ENCODE data around the gene DTNA.
"Not testable (repeated sequence)": the region's sequence is repeated elsewhere in the genome, so short reads cannot be mapped to it uniquely, and the experiment has no call there.

DTNA gene

GRCh38 chr18:34725737-34726136 is 15.6 kb downstream of the DTNA start:
- not testable (repeated sequence) for DNase-seq (ENCODE audit: low read depth in 2 of 2)

DNA sequence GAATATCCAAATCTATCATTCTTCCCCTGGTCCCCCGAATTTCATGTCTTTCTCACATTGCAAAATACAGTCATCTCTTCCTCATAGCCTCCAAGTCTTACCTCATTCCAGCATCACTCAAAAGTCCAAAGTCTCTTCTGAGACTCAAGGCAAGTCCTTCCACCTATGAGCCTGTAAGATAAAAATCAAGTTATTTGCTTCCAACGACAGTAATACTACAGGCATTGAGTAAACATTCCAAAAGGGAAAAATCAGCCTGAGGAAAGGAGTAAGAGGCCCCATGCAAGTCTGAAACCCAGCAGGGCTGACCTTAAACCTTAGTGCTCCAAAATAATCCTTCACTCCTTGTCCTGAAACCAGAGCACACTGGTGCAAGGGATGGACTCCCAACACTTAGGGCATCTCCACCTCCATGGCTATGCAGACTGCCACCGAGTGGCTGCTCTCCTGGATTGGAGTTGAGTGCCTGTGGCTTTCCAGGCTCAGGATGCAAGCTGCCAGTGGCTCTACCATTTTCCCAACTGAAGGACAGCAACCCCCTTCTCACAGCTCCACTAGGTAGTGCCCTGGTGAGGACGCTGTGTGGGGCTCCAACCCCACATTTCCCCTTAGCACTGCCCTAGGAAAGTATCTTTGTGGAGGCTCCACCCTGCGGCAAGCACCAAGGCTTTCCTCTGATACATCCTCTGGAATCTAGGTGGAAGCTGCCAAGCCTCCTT is 16.3 kb downstream of the DTNA start:
- no peak for DNase-seq (ENCODE audit: low read depth in 2 of 2)

- DNase-seq (ENCODE audit: low read depth in 2 of 2): no peak
Measured at GRCh38 chr18:34729264-34729663, 19.2 kb downstream of the DTNA start.

DNA sequence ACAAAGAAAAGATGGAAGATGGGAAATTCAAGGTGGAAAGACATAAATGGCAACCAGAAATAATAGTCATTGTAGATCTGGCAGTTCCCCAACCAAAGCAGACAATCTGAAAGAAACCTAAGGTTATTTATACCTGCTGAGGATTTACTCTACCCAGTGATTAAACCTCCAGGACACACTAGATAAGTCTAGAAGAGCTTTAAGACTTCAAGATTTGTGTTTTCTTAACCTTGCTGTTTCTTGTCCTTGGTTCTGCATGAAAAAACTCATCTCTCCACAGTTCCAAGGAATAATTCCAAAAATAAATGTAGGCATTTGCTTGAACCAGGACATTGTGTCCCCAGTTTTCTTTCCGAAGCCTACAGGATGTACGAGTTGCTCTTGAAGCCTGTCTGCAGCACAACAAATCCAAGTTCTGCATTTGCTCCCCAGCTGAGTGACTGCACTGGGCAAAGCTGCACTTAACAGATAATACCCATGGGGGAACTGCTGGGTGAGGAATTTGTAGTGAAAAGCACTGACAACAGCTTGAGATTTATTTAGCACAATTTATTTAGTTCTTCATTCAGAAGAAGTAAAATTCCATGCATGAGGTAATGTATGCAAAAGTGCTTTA is 19.8 kb downstream of the DTNA start:
- DNase-seq (ENCODE audit: low read depth in 2 of 2): no peak

- DNase-seq (ENCODE audit: low read depth in 2 of 2): no peak
Measured at GRCh38 chr18:34730774-34731173, 20.7 kb downstream of the DTNA start.

DNA sequence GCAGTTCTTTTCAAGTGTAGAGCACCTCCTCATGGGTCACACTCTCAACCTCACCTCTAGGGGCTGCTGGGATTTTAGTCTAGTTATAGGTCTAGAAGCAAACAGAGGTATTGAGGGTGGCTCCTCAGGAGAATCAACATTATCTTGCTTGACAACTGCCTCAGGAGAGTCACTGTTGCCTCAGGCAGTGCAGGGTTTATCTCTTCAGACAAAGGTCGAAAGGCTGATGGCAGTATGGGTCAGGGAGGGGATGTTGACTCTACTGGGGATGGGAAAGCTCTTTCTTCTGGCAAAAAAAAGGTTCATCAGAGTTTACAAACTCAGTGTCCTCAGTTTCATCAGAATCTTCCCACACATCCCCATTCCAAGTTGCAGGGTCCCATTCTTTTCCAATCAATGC is 24.0 kb downstream of the DTNA start:
- DNase-seq (ENCODE audit: low read depth in 2 of 2): no peak

GRCh38 chr18:34734526-34734925 is 24.4 kb downstream of the DTNA start:
- DNase-seq (ENCODE audit: low read depth in 2 of 2): not testable (repeated sequence)

DNA sequence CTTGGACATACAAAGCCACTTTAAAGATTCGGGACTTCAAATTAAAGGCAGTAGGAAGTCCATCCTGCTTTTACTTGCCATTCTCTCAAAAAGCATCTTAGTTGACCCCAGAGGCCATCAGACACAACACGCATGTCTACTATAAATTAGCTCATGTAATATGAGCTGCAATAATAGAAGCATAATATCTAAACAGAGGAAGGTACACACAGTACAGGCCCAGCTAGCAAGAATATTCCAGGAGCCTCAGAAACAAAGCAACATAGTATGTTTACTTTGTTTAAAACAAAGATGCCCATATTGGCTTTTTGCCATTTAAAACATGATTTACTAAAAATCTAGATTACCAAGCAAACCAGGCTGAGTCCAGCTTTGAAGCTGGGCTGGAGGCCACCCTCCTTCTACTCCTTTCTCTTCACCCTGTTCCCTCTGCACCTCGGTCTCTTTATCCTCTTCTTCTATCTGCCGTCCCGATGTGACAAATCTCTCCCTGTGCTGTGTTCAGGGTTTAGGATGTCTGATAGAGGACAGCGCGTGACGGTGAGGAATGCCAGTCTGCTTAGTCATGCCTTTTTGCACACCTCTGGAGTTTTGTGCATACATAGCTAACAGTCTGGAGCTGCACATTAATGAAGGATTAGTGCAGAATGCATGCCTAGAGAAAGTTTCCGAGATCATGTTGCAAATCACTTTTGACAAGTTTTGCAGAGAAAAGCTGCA is 28.2 kb downstream of the DTNA start:
- DNase-seq (ENCODE audit: low read depth in 2 of 2): no peak

GRCh38 chr18:34740101-34740500 is 30.0 kb downstream of the DTNA start:
- no peak for DNase-seq (ENCODE audit: low read depth in 2 of 2)

DNA sequence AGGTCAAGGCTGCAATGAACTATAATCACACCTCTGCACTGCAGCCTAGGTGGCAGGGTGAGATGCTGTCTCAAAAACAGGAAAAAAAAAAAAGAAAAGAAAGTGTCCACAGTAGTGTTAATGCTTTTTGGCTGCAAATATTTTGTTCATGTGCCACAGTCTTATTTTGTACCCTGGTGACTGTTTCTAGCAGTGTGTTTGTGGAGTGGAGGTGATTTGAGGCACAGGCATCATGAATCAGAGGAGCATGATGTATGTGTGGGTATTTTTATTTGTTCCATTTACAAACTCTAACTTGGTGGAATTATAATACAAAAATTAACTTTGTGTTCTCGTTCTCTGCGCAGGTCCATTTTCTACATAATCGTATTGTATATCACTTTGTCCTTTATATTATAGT is 30.6 kb downstream of the DTNA start:
- no peak for DNase-seq (ENCODE audit: low read depth in 2 of 2)

DNA sequence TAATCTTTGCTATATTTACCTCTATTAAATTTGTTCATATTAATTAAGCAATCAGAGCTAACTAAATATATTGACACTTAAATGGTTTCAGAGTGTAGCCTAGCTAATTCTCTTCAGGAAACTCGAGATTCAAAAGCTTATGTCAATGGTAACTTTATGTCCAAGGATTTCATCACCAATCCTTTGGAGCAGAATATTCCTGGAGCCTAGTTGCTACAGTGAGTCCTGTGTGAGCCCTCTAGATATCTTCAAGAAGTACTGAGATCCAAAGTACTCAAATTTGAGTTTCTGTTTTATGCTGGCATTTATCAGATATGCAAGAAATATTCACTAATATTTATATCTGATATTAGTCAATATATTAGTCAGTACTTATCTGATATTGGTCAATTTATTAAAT is 31.3 kb downstream of the DTNA start:
- no peak for DNase-seq (ENCODE audit: low read depth in 2 of 2)

- DNase-seq (ENCODE audit: low read depth in 2 of 2): no peak
Measured at GRCh38 chr18:34742891-34743341, 32.8 kb downstream of the DTNA start.

- no peak for DNase-seq (ENCODE audit: low read depth in 2 of 2)
Measured at GRCh38 chr18:34744569-34744968, 34.5 kb downstream of the DTNA start.

DNA sequence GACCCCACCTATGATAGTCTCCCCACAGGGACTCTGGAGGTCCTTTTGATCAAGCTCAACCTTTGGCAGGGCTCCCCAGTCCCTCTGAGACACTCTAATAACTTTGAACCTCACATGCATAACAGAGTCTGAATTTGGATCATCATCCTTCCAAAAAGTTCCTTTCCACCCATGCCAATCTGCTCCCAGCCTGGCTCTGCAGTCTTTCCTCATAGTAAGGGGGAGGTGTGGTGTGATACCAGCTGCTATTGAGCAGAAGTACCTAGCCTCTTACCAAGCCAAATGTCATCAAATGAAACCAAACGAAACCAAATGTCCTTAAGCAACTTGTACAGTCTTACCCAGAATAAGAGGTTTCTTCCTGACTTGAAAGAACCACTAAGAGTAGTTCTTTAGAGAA is 36.5 kb downstream of the DTNA start:
- DNase-seq (ENCODE audit: low read depth in 2 of 2): no peak

GRCh38 chr18:34749721-34750120 is 39.6 kb downstream of the DTNA start:
- DNase-seq (ENCODE audit: low read depth in 2 of 2): no peak

DNA sequence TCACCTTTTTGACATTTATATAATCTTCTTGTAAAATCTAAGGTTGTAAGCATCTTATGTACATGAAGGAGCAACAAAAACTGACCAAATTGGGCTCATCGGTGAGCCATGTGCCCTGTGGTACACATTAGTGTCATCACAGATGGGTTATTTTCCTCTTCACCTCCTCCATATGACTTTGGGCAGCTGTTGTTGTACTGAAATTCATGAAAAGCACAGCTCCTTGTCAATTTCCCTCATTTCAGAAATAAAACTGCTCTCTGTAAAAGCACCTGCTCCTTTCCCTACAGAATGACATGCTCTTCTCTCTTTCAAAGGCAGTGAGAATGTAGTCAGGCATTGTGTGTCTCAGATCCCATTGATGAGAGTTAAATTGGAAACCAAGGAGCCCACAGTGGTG is 42.0 kb downstream of the DTNA start:
- no peak for DNase-seq (ENCODE audit: low read depth in 2 of 2)

DNA sequence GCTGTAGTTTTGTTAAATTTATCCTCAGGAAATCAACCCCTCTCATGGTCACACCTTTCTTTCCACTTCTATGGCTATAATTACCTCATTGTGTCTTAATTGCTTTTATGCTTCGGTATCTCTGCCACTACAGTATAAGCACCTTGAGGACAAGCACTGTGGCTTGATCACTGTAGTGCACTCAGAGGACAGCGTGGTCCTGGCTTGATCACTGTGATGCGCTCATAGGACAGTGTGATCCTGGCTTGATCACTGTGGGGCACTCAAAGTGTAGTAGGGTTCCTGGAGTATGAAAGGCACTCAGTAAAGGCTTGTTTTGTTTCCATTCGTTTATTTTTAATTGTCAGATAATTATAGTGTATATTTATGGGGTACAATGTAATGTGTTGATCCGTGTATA is 44.2 kb downstream of the DTNA start:
- no peak for DNase-seq (ENCODE audit: low read depth in 2 of 2)

GRCh38 chr18:34757666-34758065 is 47.6 kb downstream of the DTNA start:
- DNase-seq (ENCODE audit: low read depth in 2 of 2): no peak

GRCh38 chr18:34758378-34758948 is 48.4 kb downstream of the DTNA start:
- DNase-seq (ENCODE audit: low read depth in 2 of 2): no peak

DNA sequence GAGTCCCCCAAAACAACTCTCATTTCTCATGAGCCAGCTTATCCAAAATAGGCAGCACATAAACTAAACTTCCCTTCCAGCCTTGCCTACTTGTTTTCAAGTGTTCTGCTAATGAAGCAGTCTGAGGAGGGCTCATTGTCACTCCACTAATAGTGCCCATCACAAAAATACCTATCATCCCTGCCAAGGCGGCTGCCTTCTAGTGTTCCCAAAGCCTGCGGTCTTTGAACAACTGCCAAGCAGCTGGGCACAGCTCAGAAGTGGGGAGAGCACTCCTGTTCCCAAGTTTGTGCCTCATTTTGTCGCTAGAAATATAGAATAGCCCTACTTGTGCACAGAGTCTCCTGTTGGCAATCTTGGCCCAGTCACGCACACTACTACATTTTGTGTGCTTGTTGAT is 50.3 kb downstream of the DTNA start:
- DNase-seq (ENCODE audit: low read depth in 2 of 2): no peak

- no peak for DNase-seq (ENCODE audit: low read depth in 2 of 2)
Measured at GRCh38 chr18:34764451-34764850, 54.4 kb downstream of the DTNA start.

- no peak for DNase-seq (ENCODE audit: low read depth in 2 of 2)
Measured at GRCh38 chr18:34767601-34768027, 57.5 kb downstream of the DTNA start.

DNA sequence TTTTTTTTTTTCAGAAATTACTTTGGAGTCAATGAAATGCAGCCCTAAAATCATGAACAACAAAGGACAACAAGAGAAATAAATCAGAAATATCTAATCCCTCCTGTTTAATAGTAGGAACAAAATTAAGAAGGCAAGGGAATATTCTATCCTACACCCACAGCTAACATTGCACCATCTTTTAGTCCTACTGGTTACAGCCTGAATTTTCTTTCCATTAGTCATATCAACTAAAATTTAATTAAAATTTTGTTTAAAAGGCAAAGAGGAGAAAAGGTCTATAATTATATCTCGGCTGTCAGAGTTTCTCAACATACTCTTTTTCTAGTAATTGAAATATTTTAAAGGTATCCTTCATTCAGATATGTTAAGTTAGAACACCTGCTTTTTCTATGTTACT is 61.9 kb downstream of the DTNA start:
- DNase-seq (ENCODE audit: low read depth in 2 of 2): no peak

Data from activated CD4-positive, alpha-beta T cell treated with anti-CD3 and anti-CD28 coated beads for 24 hours (primary cell).